ENCODE results near the gene TARS3. TPM values are rescaled to one million over a fixed set of nuclear protein-coding genes. Genes with fewer than 3 reads are reported as not detected.

Gene TARS3
- total and polyA plus RNA-seq, 2 experiments from 2014 or later = 9.7 to 28.5 TPM

GRCh38 chr15:101725073-101725472, 800 bp upstream of the TARS3 start:
- Histone ChIP-seq H4K20me1 (ENCODE audit: insufficient read depth, poor library complexity, severe bottlenecking) (no peaks in the 10 kb centered on the region), H3K9me3 (ENCODE audit: low read depth) (no peaks in the 10 kb centered on the region), H3K4me3 (no peak overlapping the region), H3K27me3 (no peaks in the 10 kb centered on the region), H3K79me2 (peaks cover 6% of the 10 kb centered on the region), H3K9me2 (replicated peaks; ENCODE audit: insufficient read depth) (no peaks in the 10 kb centered on the region), H3K4me2 (no peak overlapping the region), H3K36me3 (replicated peaks; ENCODE audit: insufficient read depth, low read depth) (no peaks in the 10 kb centered on the region), H3K27ac (peak overlapping the region; percentile 65), H3K4me1 (ENCODE audit: insufficient read depth) (no peaks in the 10 kb centered on the region), H2AFZ (peak overlapping the region; percentile 77)
- WGBS (ENCODE audit: low lambda C conversion rate, missing lambda C conversion rate) = 94% methylated on average over 2 of the region's 2 CpGs
- no peak for DNase-seq (ENCODE audit: low spot score)
- TF ChIP-seq EZH2phosphoT487 (IDR thresholded peaks at IDR 0.05; ENCODE audit: low read depth, severe bottlenecking, unreplicated experiment) (no peak), EZH2 (IDR thresholded peaks at IDR 0.05; ENCODE audit: borderline replicate concordance) (no peak), CTCF (IDR thresholded peaks at IDR 0.05; ENCODE audit: poor library complexity) (no peak)

GRCh38 chr15:101724675-101725005, 367 bp upstream of the TARS3 start:
- Histone ChIP-seq H3K27ac (peak overlapping the region; percentile 65), H3K79me2 (peaks cover 6% of the 10 kb centered on the region), H3K36me3 (replicated peaks; ENCODE audit: insufficient read depth, low read depth) (no peaks in the 10 kb centered on the region), H3K4me1 (ENCODE audit: insufficient read depth) (no peaks in the 10 kb centered on the region), H2AFZ (peak overlapping the region; percentile 77), H3K4me3 (no peak overlapping the region), H3K27me3 (no peaks in the 10 kb centered on the region), H3K4me2 (peak overlapping the region; percentile 72), H3K9me2 (replicated peaks; ENCODE audit: insufficient read depth) (no peaks in the 10 kb centered on the region), H4K20me1 (ENCODE audit: insufficient read depth, poor library complexity, severe bottlenecking) (no peaks in the 10 kb centered on the region), H3K9me3 (ENCODE audit: low read depth) (no peaks in the 10 kb centered on the region)
- TF ChIP-seq EZH2phosphoT487 (IDR thresholded peaks at IDR 0.05; ENCODE audit: low read depth, severe bottlenecking, unreplicated experiment) (no peak), EZH2 (IDR thresholded peaks at IDR 0.05; ENCODE audit: borderline replicate concordance) (no peak), CTCF (IDR thresholded peaks at IDR 0.05; ENCODE audit: poor library complexity) (no peak)
- 55% methylated on average over 4 of the region's 8 CpGs for WGBS (ENCODE audit: low lambda C conversion rate, missing lambda C conversion rate)
- no peak for DNase-seq (ENCODE audit: low spot score)

GRCh38 chr15:101723171-101723873, 951 bp downstream of the TARS3 start:
- peak; percentile 5 for DNase-seq (ENCODE audit: low spot score)
- Histone ChIP-seq H3K27me3 (no peaks in the 10 kb centered on the region), H3K27ac (peak overlapping the region; percentile 97), H3K36me3 (replicated peaks; ENCODE audit: insufficient read depth, low read depth) (no peaks in the 10 kb centered on the region), H3K79me2 (peaks cover 6% of the 10 kb centered on the region), H3K4me1 (ENCODE audit: insufficient read depth) (no peaks in the 10 kb centered on the region), H3K4me2 (peak overlapping the region; percentile 72), H2AFZ (peak overlapping the region; percentile 76), H4K20me1 (ENCODE audit: insufficient read depth, poor library complexity, severe bottlenecking) (no peaks in the 10 kb centered on the region), H3K9me3 (ENCODE audit: low read depth) (no peaks in the 10 kb centered on the region), H3K4me3 (peak overlapping the region; percentile 45), H3K9me2 (replicated peaks; ENCODE audit: insufficient read depth) (no peaks in the 10 kb centered on the region)
- no peak for TF ChIP-seq EZH2phosphoT487 (IDR thresholded peaks at IDR 0.05; ENCODE audit: low read depth, severe bottlenecking, unreplicated experiment)
- no peak for TF ChIP-seq CTCF (IDR thresholded peaks at IDR 0.05; ENCODE audit: poor library complexity)
- TF ChIP-seq EZH2 (IDR thresholded peaks at IDR 0.05; ENCODE audit: borderline replicate concordance) = no peak
- WGBS (ENCODE audit: low lambda C conversion rate, missing lambda C conversion rate) = 19% methylated on average over 8 of the region's 8 CpGs

All from hepatocyte (in vitro differentiated cells).